Testis (tissue), 3 donors: ENCODE results near the gene NLE1. TPM values are rescaled to one million over a fixed set of nuclear protein-coding genes. Genes with fewer than 3 reads are reported as not detected.

Experiments used
- DNase-seq: peaks from one replicate; pipeline ENCODE4 v3.0.0-alpha.2; 2019
- H3K27ac ChIP-seq, 2 donors: fragments of 200-600 bp; sonication (generic); one replicate each; pipeline ENCODE4 v1.5.1; 2019
- H3K27me3 ChIP-seq: fragments of 200-600 bp; sonication (generic); one replicate; pipeline ENCODE4 v1.5.1; 2019
- H3K36me3 ChIP-seq: fragments of 200-600 bp; sonication (generic); one replicate; pipeline ENCODE4 v1.5.1; 2017; ENCODE audit warnings: low read depth; ENCODE audit errors: missing control alignments
- H3K4me1 ChIP-seq: fragments of 200-600 bp; sonication (generic); one replicate; pipeline ENCODE4 v1.5.1; 2019
- H3K4me3 ChIP-seq, 2 donors: fragments of 200-600 bp; sonication (generic); one replicate each; pipeline ENCODE4 v1.5.1; 2017 to 2019
- H3K9me3 ChIP-seq: fragments of 200-600 bp; sonication (generic); one replicate; pipeline ENCODE4 v1.5.1; 2017
- POLR2A ChIP-seq: fragments of 450-650 bp; IDR thresholded peaks from one replicate; pipeline ENCODE4 v1.6.1; 2017; ENCODE audit warnings: antibody characterized with exemption, mild to moderate bottlenecking, moderate library complexity
- WGBS, 2 donors: methylation state at CpG; one replicate each; pipeline ENCODE4 v1.1.5; 2018; 5-methylcytosine and 5-hydroxymethylcytosine counted together
- intact Hi-C: fragments of 100-400 bp; cut with DNase I; formaldehyde crosslinking; loops from one replicate; pipeline ENCODE4 v1.15.1; 2023; ENCODE audit warnings: low total_unique reads
- polyA plus RNA-seq: library from polyadenylated mRNA; stranded (reverse); fragments of 350-450 nt; fragmentation: Illumina TruSeq; extraction: RNeasy Lipid Tissue Mini Kit (QIAGEN cat#74804); gene quantifications from one replicate; pipeline ENCODE4 v1.2.3, GENCODE V29; 2014; ENCODE audit warnings: low read depth, low replicate concordance; ENCODE audit not compliant: insufficient read depth
- total RNA-seq, 2 donors: library from RNA; depleted of rRNA; stranded (reverse); fragments of >200 nt; gene quantifications; one replicate each; pipeline ENCODE4 v1.2.3, GENCODE V29; 2016
- TF ChIP-seq, protein P1 (sequence below), 3 experiments: fragments of 450-650 bp in 2 of 3; fragments of 200-600 bp in 1 of 3; sonication (generic) in 1 of 3; IDR thresholded peaks; one replicate each; pipeline ENCODE4 v1.5.1; 2016 to 2019; ENCODE audit warnings: antibody characterized with exemption in 3 of 3, mild to moderate bottlenecking in 2 of 3, moderate library complexity in 1 of 3

Gene NLE1
- total and polyA plus RNA-seq, 3 donors from 2014 or later, result 12.8 to 15.4 (median 14.6) TPM

- Histone ChIP-seq H3K36me3 (no peaks in the 10 kb centered on the region), H3K27me3 (no peaks in the 10 kb centered on the region), H3K4me3 (peak overlapping the region; percentile 95 to 97), H3K9me3 (no peaks in the 10 kb centered on the region), H3K27ac (peak overlapping the region; percentile 89 to 94), H3K4me1 (peaks cover 11% of the 10 kb centered on the region)
- peak; percentile 38 for DNase-seq
- 17 to 22% methylated on average over 7 to 9 of the region's 9 CpGs for WGBS, 2 donors
- intact Hi-C loops, result no loop called here
- TF ChIP-seq POLR2A, result no peak
- TF ChIP-seq, protein P1, sequence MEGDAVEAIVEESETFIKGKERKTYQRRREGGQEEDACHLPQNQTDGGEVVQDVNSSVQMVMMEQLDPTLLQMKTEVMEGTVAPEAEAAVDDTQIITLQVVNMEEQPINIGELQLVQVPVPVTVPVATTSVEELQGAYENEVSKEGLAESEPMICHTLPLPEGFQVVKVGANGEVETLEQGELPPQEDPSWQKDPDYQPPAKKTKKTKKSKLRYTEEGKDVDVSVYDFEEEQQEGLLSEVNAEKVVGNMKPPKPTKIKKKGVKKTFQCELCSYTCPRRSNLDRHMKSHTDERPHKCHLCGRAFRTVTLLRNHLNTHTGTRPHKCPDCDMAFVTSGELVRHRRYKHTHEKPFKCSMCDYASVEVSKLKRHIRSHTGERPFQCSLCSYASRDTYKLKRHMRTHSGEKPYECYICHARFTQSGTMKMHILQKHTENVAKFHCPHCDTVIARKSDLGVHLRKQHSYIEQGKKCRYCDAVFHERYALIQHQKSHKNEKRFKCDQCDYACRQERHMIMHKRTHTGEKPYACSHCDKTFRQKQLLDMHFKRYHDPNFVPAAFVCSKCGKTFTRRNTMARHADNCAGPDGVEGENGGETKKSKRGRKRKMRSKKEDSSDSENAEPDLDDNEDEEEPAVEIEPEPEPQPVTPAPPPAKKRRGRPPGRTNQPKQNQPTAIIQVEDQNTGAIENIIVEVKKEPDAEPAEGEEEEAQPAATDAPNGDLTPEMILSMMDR (IDR thresholded peaks at IDR 0.05), result no peak
These were observed 54.3 kb downstream of the NLE1 start for GRCh38 chr17:35087731-35088355.

- no peak for DNase-seq
- Histone ChIP-seq H3K27ac (peak overlapping the region in 1 of 2 donors; percentile 94), H3K4me3 (peak overlapping the region in 1 of 2 donors; percentile 97), H3K4me1 (peaks cover 13% of the 10 kb centered on the region), H3K9me3 (no peaks in the 10 kb centered on the region), H3K27me3 (no peaks in the 10 kb centered on the region), H3K36me3 (no peaks in the 10 kb centered on the region)
- 83 to 86% methylated on average over 8 of the region's 8 CpGs for WGBS, 2 donors
- intact Hi-C loops, result no loop called here
- no peak for TF ChIP-seq POLR2A
- TF ChIP-seq, protein P1 (IDR thresholded peaks at IDR 0.05), result no peak
These were observed 55.1 kb downstream of the NLE1 start for GRCh38 chr17:35086931-35087573.

DNA sequence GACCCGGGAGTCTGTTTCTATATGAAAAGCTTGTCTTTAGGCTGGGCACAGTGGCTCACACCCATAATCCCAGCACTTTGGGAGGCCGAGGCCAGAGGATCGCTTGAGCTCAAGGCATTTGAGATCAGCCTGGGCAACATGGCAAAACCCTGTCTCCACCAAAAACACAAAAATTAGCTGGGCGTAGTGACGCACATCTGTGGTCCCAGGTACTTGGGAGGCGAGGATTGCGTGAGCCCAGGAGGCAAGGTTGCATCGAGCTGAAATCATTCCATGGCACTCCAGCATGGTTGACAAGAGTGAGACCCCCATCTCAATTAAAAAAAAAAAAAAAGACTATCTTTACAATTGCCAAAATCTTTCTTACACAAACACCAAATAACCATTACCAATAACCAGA is 55.9 kb downstream of the NLE1 start:
- Histone ChIP-seq H3K36me3 (no peaks in the 10 kb centered on the region), H3K4me3 (no peak overlapping the region), H3K9me3 (no peaks in the 10 kb centered on the region), H3K4me1 (peaks cover 15% of the 10 kb centered on the region), H3K27me3 (no peaks in the 10 kb centered on the region), H3K27ac (no peak overlapping the region)
- intact Hi-C loops, result no loop called here
- DNase-seq, result no peak
- 96 to 99% methylated on average over 8 of the region's 8 CpGs for WGBS, 2 donors
- TF ChIP-seq, protein P1 (IDR thresholded peaks at IDR 0.05), result no peak
- TF ChIP-seq POLR2A, result no peak

GRCh38 chr17:35084987-35085386 is 57.1 kb downstream of the NLE1 start:
- intact Hi-C loops, result no loop called here
- Histone ChIP-seq H3K4me1 (peaks cover 24% of the 10 kb centered on the region), H3K9me3 (no peaks in the 10 kb centered on the region), H3K27me3 (no peaks in the 10 kb centered on the region), H3K27ac (no peak overlapping the region), H3K36me3 (no peaks in the 10 kb centered on the region), H3K4me3 (no peak overlapping the region)
- DNase-seq, result no peak
- no peak for TF ChIP-seq POLR2A
- TF ChIP-seq, protein P1 (IDR thresholded peaks at IDR 0.05), result no peak
- WGBS, 2 donors, result 78 to 83% methylated on average over 2 of the region's 2 CpGs
